A549 (cell line): ENCODE measurements around the gene ACO1.

Experiments used
- CEBPB ChIP-seq, 2 experiments: fragments of >200 bp in 1 of 2; sonication (Bioruptor Twin) in 1 of 2; formaldehyde crosslinking in 1 of 2; IDR thresholded peaks; 2 replicates each; pipeline ENCODE4 v1.6.1; 2012 to 2016
- CHD2 ChIP-seq: fragments of 150-350 bp; IDR thresholded peaks from 2 replicates; pipeline ENCODE4 v1.6.1; 2014; ENCODE audit warnings: low read length; ENCODE audit not compliant: partially characterized antibody
- CTCF ChIP-seq: fragments of >200 bp; sonication (Bioruptor Twin); formaldehyde crosslinking; IDR thresholded peaks from 3 replicates; pipeline ENCODE4 v1.5.1; 2016
- E2F6 ChIP-seq: IDR thresholded peaks from 2 replicates; pipeline ENCODE4 v1.6.1; 2012; ENCODE audit warnings: low read depth, borderline replicate concordance
- HDAC2 ChIP-seq: fragments of 200-600 bp; sonication (generic); IDR thresholded peaks from 2 replicates; pipeline ENCODE4 v1.6.1; 2016
- PHF8 ChIP-seq: fragments of 200-600 bp; sonication (generic); IDR thresholded peaks from 2 replicates; pipeline ENCODE4 v1.6.1; 2016; ENCODE audit warnings: low read depth, mild to moderate bottlenecking, antibody characterized with exemption, moderate library complexity, borderline replicate concordance
- USF2 ChIP-seq: fragments of 450-650 bp; IDR thresholded peaks from 2 replicates; pipeline ENCODE4 v1.6.1; 2014; ENCODE audit warnings: antibody characterized with exemption

- TF ChIP-seq CTCF (no peak), HDAC2 (no peak), USF2 (no peak), E2F6 (no peak), PHF8 (no peak), CEBPB (IDR thresholded peaks at IDR 0.05) (no peak), CHD2 (no peak)
Measured at GRCh38 chr9:32472344-32472743, 87.9 kb downstream of the ACO1 start.
